GM12878 (cell line): ENCODE results near the gene ELK4. TPM values are rescaled to one million over a fixed set of nuclear protein-coding genes. Genes with fewer than 3 reads are reported as not detected.

Experiments used
- ATF7 ChIP-seq: fragments of 450-650 bp; IDR thresholded peaks from 2 replicates; pipeline ENCODE4 v1.6.1; 2016; ENCODE audit warnings: low read depth, mild to moderate bottlenecking
- CREM ChIP-seq: IDR thresholded peaks from 2 replicates; pipeline ENCODE4 v1.6.1; 2014; ENCODE audit warnings: antibody characterized with exemption, low read depth
- RCOR1 ChIP-seq: conservative IDR thresholded peaks from 2 replicates; pipeline ENCODE4 v1.6.1; 2012; ENCODE audit warnings: low read depth, low read length, improper control_type of control experiment
- SPI1 ChIP-seq: IDR thresholded peaks from 2 replicates; pipeline ENCODE4 v1.6.1; 2011; ENCODE audit warnings: low read depth, mild to moderate bottlenecking, low read length, moderate library complexity, borderline replicate concordance; ENCODE audit not compliant: insufficient read depth
- ZNF24 ChIP-seq: fragments of 450-650 bp; IDR thresholded peaks from 2 replicates; pipeline ENCODE4 v1.6.1; 2017; ENCODE audit warnings: antibody characterized with exemption, mild to moderate bottlenecking
- polyA plus RNA-seq, 11 experiments: library from polyadenylated mRNA; depleted of rRNA in 4 of 11; unstranded in 6 of 11; stranded (reverse) in 5 of 11; fragments of >200 nt; fragmentation: Nextera tagmentation in 4 of 11; fragmentation: Illumina TruSeq in 1 of 11; extraction: Ambion mirVana in 4 of 11; extraction: Trizol in 1 of 11; gene quantifications; 1 replicate in 1 of 11; 2 replicates in 10 of 11; pipeline versions ENCODE4 v1.2.1 to v1.2.3, GENCODE V29; 2011 to 2016; ENCODE audit warnings: inconsistent platforms in 2 of 11, missing spikeins in 2 of 11, low read depth in 1 of 11
- total RNA-seq, 4 experiments: library from RNA; depleted of rRNA in 3 of 4; stranded (reverse); fragments of >200 nt in 3 of 4; fragmentation: Illumina TruSeq in 1 of 4; extraction: Trizol in 1 of 4; gene quantifications; 2 replicates each; pipeline versions ENCODE4 v1.2.1 to v1.2.3, GENCODE V29; 2013 to 2021
- TF ChIP-seq, protein P1 (sequence below): fragments of 450-650 bp; IDR thresholded peaks from 2 replicates; pipeline ENCODE4 v1.6.1; 2016; ENCODE audit warnings: mild to moderate bottlenecking
- TF ChIP-seq, protein P2 (sequence below): IDR thresholded peaks from 2 replicates; pipeline ENCODE4 v1.6.1; 2012; ENCODE audit warnings: low read depth, low read length, improper control_type of control experiment
- TF ChIP-seq, protein P3 (sequence below): fragments of 450-650 bp; IDR thresholded peaks from 2 replicates; pipeline ENCODE4 v1.6.1; 2017; ENCODE audit warnings: mild to moderate bottlenecking, moderate library complexity

The ELK4 gene
- total and polyA plus RNA-seq, 10 of the 15 experiments (the other 5 are each of a cell fraction or from before 2014, with no cell fraction given), result 5.2 to 71.5 (median 18.5) TPM

DNA sequence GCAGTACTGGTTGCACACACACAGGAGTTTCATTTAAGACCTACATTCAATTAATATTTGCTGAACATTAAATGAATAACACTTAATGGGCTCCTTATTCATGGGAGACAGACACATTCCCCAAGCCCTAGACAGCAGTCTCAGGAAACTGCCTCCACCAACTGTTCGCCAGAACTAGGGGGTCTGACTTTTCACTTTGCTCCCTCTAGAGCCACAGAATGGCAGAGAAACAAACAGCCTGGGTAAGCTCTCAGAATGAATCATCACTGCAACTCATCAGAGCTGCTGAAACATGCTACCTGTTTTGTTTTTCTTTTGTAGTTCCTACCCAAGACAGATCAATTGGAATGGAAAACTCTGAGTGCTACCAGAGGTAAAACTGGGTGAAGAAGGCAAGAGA, 31.7 kb downstream of the ELK4 start (continued):
- TF ChIP-seq ZNF24 (no peak), ATF7 (peak; percentile 24; the same call in 1 of the 2 replicates), SPI1 (no peak), CREM (peak; percentile 26; the same call in 1 of the 2 replicates), RCOR1 (no peak)
- TF ChIP-seq, protein P1, sequence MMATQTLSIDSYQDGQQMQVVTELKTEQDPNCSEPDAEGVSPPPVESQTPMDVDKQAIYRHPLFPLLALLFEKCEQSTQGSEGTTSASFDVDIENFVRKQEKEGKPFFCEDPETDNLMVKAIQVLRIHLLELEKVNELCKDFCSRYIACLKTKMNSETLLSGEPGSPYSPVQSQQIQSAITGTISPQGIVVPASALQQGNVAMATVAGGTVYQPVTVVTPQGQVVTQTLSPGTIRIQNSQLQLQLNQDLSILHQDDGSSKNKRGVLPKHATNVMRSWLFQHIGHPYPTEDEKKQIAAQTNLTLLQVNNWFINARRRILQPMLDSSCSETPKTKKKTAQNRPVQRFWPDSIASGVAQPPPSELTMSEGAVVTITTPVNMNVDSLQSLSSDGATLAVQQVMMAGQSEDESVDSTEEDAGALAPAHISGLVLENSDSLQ, result no peak
- TF ChIP-seq, protein P2, sequence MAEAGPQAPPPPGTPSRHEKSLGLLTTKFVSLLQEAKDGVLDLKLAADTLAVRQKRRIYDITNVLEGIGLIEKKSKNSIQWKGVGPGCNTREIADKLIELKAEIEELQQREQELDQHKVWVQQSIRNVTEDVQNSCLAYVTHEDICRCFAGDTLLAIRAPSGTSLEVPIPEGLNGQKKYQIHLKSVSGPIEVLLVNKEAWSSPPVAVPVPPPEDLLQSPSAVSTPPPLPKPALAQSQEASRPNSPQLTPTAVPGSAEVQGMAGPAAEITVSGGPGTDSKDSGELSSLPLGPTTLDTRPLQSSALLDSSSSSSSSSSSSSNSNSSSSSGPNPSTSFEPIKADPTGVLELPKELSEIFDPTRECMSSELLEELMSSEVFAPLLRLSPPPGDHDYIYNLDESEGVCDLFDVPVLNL, result no peak
- TF ChIP-seq, protein P3, sequence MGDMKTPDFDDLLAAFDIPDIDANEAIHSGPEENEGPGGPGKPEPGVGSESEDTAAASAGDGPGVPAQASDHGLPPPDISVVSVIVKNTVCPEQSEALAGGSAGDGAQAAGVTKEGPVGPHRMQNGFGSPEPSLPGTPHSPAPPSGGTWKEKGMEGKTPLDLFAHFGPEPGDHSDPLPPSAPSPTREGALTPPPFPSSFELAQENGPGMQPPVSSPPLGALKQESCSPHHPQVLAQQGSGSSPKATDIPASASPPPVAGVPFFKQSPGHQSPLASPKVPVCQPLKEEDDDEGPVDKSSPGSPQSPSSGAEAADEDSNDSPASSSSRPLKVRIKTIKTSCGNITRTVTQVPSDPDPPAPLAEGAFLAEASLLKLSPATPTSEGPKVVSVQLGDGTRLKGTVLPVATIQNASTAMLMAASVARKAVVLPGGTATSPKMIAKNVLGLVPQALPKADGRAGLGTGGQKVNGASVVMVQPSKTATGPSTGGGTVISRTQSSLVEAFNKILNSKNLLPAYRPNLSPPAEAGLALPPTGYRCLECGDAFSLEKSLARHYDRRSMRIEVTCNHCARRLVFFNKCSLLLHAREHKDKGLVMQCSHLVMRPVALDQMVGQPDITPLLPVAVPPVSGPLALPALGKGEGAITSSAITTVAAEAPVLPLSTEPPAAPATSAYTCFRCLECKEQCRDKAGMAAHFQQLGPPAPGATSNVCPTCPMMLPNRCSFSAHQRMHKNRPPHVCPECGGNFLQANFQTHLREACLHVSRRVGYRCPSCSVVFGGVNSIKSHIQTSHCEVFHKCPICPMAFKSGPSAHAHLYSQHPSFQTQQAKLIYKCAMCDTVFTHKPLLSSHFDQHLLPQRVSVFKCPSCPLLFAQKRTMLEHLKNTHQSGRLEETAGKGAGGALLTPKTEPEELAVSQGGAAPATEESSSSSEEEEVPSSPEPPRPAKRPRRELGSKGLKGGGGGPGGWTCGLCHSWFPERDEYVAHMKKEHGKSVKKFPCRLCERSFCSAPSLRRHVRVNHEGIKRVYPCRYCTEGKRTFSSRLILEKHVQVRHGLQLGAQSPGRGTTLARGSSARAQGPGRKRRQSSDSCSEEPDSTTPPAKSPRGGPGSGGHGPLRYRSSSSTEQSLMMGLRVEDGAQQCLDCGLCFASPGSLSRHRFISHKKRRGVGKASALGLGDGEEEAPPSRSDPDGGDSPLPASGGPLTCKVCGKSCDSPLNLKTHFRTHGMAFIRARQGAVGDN, result no peak
- TF ChIP-seq, all 136 proteins: peak for 12
